ENCODE data around the gene RGR. TPM values are rescaled to one million over a fixed set of nuclear protein-coding genes. Genes with fewer than 3 reads are reported as not detected.

RGR gene, protein sequence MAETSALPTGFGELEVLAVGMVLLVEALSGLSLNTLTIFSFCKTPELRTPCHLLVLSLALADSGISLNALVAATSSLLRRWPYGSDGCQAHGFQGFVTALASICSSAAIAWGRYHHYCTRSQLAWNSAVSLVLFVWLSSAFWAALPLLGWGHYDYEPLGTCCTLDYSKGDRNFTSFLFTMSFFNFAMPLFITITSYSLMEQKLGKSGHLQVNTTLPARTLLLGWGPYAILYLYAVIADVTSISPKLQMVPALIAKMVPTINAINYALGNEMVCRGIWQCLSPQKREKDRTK
- total RNA-seq: not detected in 2 replicates

DNA sequence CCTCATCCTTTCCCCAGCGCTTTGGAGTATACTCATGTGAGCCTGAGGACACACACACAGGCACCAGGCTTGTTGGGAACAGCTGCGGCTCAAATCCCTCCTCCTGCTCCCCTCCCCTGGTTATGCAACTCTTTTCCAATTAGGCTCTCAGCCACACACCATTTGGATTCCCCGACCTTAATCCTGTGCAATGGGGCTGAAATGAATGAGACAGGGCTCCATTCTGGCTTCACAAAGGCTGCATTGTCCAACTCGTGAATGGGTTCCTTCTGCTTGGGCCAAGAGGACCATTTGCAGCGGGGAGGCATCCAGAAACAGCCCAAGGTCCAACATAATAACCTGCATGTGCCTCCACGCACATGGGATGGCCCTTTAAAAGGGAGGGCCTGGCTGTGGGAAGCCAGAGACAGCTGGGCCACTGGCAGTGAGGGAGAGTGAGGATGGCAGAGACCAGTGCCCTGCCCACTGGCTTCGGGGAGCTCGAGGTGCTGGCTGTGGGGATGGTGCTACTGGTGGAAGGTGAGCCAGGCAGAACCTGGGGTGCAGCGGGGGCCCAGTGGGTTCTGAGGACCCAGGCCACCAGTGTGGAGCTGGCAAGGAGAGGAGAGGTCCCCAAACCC lies at the start of gene RGR:
TSS of gene RGR (plus strand) at position 403 of the 620 bp plus-strand sequence. CDS start at position 441, 38 bp downstream.
- no peak for DNase-seq (ENCODE audit: low read depth in 2 of 2)

DNA sequence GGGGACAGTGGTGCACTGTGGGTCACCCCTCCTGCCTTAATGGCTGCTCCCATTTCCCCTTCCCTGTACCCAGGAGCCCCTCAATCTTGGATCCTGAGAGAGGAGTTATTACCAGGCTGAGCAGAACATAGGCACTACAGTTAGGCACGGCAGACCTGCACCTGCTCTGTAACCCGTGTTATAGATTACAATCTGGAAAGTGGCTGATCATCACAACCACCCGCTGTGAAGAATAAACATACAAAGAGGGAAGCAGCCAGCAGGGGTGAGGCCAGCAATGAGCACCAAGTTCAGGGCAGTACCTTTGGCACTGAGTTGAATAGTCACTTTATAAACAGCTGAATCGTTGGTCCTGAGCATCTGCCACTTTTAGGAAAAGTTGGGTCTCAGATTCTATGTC lies 48.8 kb upstream of the RGR start:
- no peak for DNase-seq (ENCODE audit: low read depth in 2 of 2)

DNA sequence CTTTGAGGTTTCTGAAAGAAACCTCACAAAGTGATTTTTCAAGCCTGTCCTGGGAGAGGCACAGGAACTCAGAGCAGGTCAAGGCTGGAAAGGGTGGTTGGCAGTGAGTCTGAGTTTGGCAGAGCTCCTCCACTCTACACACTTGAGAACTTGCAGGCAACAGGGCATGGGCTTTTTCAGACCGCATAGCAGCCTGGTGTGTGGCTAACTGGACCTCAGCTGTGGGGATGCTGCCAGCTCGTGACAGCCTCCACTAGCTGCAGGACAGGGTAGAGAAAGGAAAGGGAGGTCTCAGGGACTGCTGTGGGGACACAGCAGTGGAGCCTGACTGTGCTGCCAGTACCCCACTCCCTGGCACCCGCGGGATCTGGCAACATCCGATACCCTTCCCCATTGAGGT lies 47.9 kb upstream of the RGR start:
- DNase-seq (ENCODE audit: low read depth in 2 of 2): no peak

DNA sequence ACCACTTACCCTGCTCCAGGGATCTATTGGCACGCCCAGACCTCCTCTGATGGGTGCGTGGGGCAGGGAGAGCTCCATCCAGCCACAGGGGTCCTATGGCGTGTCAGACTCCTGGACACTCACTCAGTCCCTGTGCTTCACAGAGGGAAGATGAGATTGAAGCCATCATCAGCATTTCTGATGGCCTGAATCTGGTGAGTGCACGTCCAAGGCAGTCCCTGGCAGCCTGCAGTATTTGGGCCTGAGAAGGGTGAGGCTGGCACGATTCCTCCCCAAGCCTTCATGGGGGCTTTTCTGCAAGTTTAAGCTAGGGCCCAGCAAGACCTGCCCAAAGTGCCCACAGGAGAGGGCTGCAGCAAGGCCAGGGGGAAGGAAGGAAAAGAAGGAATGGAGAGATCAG lies 47.2 kb upstream of the RGR start:
- DNase-seq (ENCODE audit: low read depth in 2 of 2): no peak

DNA sequence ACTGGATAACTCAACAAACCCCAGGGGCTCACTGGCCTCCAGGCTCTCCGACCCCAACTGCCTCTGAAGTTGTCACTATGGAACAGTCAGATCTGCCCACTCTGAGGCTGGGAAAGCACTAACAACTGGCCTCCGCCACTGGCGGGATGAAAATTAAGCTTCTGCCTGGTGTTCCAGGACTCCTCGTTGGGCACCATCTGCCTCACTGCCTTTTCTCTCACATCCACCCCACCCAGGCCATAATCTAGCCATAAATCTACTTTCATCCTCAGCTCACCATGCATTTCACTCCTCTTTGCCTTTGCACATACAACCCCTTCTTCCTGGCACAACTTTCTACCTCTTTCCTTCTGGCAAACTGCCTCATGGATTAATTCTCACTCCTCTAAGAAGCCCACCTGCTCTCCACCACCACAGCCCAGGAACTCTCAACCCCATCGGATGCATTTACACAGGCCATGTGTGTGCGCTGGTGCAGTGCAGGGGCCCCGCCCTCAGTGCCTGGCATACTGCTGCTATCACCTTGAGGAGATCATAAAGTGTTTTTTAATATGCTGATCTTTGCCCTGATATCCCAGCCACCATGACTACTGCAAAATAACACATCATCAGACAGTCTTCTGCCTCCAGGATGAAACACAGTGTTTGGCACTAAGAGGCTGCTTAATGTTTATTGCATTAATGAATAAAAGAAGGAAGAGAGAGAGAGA lies 46.5 kb upstream of the RGR start:
- no peak for DNase-seq (ENCODE audit: low read depth in 2 of 2)

DNA sequence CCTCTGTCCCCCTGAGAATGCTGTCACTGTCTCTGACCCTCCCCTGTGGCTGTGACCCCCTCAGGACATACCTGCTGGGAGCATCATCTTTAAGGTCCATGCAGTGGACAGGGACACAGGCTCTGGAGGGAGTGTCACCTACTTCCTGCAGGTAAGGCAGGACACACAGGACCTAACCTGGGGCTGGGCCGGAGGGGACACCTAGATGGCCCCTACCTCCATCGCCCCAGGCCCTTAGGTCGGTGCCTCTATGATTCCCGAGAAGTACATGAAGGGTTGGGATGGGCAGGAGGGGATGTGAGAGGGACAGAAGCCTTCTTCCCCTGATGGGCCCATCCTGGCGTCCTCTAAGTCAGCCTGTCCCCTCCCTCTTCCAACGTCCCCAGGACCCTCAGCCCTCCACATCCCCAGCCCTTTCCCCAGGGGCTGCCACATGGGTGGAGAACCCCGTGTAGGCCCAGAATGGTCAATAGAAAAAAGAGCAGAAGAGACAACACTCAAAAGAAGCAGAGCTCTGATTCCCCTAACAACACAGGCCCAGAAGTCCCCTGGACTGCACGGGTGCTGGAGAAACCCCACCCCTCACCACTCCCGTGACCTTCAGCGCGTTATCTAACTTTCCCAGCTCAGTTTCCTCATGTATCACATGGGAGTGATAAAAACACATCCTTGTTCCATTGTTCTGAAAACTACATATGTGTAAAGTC lies 44.2 kb upstream of the RGR start:
- DNase-seq (ENCODE audit: low read depth in 2 of 2): no peak

DNA sequence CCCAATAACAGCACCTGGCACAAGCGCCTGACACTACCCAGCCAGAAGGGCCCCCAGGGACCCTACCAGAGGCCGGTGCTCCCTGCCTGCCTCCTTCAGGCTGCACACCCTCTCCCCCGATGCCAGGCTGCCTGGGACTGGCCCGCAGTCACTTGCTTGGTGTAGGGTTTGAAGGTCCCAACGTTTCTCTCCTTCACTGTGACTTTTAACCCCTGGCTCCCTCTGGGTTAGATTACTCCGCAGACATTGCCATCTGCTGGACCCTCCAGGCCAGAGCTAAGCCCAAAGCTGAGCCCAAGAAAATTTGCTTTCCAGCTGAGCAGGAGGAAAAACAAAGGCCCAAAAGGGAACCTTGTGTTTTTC lies 43.6 kb upstream of the RGR start:
- DNase-seq (ENCODE audit: low read depth in 2 of 2): no peak

DNA sequence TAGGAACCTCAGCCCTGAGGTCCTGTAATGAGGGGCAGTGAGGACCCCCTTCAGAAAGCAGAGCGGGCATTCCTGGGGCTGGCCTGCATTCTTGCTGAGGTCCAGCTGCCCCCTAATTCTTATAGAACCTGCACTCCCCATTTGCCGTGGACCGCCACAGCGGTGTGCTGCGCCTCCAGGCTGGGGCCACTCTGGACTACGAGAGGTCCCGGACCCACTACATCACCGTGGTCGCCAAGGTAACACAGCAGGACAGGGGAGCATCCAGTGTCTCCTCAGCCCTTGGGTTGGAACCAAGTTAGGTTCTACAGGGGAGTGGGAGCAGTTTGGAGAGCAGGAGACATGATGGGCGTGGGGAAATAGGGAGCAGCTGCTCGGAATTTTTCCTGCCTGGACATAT lies 43.2 kb upstream of the RGR start:
- DNase-seq (ENCODE audit: low read depth in 2 of 2): no peak

DNA sequence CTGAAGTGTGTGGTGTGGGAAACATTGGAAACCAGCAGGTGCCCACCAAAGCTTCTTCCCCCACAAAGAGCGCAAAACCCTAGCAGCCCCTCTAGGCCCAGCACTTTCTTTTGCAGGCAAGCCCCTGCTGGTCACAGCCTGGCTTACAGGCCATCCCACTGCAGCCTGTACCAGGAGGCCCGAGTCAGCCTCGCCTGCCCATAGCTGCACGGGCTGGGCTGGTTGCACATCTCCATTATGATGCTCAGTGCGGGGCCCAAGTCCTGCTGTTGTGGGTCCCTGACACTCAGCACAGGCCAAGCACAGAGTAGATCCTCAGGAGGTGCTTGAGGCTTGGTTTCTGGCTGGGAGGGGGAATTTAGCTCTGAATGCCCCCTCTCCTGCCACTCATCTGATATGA lies 42.5 kb upstream of the RGR start:
- DNase-seq (ENCODE audit: low read depth in 2 of 2): no peak

DNA sequence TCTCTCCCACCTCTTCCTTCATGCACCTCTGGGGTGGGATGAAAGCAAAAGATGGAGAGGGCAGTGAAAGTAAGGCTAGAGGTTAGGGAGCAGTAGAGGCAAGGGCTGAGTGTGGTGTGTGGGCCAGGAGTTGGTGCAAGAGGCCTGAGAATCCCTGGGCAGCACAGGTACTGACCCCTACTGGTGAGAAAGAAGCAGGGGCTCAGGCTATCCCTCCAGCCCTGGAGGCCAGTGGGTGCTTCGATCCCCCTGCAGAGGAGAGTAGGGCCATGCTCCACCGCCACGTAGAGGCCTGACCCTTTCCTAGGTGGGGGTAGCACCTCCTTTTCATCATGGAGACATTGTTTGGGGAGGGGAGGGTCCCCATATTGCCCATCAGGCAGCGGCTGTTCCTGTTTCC lies 40.7 kb upstream of the RGR start:
- peak in 1 of 2 donors; percentile 6 for DNase-seq (ENCODE audit: low read depth in 2 of 2)

DNA sequence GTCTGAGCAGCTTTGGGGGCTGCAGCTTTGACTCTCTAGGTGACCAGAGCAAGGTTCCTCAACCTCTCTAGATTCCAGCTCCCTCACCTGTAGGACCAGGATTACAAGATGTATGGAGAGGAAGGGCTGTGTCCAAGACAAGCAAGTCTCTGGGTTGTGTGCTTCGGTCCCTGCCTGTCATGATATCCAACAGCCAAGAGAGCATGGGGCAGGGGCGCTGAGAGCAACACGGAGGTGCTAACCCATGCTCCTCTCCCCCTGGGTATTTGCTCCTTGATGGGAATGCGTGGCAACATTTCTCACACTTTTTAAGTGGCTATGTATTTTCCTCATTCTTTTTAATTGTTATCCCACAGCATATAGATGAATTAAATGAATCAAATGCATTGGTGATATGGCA lies 40.2 kb upstream of the RGR start:
- no peak for DNase-seq (ENCODE audit: low read depth in 2 of 2)

DNA sequence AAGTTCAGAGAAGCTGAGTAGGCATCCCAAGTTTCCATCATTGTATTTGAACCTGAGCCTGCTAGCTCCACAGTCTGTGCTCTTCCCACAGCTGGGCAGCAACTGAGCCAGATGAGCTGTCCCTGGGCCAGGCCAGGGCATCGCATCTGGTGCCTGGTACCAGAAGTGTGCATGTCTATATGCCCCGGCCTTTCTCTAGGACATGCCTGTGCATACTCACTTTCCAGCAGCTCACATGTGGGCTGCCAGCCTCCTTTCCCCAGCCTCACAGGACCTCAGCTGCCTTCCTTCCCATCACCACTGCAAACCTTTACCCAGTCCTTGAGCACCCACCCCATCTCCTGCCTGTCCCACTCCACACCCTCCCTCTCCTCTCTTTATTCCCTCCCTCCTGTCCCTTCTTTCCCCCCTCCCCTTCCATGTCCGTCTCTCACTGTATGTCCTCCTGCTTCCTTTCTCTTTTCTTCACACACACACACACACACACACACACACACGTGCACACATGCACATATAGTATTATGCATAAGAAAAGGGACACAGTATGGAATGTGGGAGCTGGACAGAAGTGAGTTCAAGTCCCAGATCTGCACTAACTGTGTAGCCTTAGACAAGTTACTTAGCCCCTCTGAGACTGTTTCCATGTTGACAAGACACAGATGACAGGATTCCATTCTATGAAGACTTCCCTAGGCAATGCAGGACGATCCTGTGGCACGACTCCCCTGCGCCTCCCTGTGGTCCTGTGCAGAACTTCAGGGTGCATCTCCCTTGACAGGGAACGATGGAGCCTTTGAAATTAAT lies 39.6 kb upstream of the RGR start:
- DNase-seq (ENCODE audit: low read depth in 2 of 2): peak; percentile 5 to 47

DNA sequence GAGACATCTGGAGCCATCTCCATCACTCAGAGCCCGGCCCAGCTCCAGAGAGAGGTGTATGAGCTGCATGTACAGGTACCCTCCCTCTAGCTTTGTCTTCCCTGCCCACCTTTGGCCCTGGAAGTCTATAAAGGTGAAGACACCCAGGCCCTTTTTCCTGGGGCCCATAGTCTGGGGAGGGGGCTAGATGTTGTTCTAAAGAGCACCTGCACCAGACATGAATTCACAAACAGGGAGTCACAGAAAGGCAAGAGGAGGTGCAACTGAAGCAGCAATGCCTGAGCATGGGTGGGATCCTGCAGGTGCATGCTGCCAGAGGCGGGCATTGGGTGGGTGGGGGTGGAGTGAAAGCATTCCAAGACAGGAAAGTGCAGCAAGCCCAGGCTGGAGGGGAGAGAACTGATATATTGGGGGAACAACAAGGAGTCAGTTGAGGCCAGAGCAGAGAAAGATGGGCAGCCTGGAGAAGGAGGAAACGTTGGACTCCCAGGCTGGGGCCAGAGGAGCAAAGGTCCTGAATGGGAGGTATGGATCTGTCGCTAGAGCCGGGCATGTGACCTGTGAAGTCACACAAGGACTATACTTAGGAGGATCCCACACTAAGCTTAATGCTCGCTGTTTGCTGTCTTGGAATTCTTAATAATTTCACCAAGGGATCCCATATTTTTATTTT lies 38.9 kb upstream of the RGR start:
- no peak for DNase-seq (ENCODE audit: low read depth in 2 of 2)

DNA sequence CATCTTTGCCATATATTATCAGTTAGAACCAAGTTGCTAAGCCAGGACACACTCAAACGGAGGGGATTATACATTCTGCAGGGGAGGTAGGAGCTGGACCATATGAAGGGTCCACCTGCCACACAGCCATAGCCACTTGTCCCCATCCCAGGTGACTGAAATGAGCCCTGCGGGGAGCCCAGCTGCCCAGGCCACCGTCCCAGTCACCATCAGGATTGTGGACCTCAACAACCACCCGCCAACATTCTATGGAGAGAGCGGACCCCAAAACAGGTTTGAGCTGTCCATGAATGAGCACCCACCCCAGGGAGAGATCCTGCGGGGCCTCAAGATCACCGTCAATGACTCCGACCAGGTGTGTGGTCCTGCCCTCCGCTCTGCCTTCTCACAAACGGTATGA lies 36.8 kb upstream of the RGR start:
- no peak for DNase-seq (ENCODE audit: low read depth in 2 of 2)

DNA sequence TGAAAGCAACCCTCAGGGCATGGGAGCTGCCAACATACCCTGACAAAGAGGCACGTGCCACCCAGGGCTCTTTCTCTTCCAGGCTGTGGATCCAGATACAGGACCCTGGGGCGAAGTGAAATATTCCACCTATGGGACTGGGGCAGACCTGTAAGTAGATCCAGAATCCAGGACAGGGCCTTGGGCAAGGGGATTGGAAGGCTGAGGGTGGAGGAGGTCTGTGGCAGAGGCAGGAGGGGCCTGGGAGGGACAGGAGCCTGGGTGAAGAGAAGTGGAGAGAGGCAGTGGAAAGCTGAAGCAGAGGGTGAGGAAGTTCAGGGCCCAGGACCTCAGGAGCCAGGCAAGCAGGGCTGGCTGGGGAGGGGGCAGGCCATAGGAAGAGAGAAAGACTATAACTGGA lies 33.3 kb upstream of the RGR start:
- no peak for DNase-seq (ENCODE audit: low read depth in 2 of 2)

DNA sequence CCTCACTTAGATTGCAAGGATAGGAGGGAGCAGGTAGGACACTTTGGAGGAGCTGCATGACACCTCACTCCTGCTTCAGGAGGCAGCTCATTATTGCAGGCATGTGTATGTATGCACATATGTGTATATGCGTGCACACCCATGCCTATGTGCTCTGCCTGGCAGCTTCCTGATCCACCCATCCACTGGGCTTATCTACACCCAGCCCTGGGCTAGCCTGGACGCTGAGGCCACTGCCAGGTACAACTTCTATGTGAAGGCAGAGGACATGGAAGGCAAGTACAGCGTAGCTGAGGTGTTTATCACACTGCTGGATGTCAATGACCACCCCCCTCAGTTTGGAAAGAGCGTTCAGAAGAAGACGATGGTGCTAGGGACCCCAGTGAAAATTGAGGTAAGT lies 32.8 kb upstream of the RGR start:
- DNase-seq (ENCODE audit: low read depth in 2 of 2): no peak

DNA sequence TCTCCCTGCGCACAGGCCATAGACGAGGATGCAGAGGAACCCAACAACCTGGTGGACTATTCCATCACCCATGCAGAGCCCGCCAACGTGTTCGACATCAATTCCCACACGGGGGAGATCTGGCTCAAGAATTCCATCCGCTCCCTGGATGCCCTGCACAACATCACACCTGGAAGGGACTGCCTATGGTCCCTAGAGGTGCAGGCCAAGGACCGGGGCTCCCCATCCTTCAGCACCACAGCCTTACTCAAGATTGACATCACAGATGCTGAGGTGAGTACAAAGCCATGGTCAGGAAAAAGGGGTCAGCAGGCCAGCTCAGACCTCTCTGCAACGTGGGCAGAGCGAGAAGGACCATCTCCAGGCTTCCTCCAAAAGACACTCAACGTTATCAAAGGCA lies 31.8 kb upstream of the RGR start:
- no peak for DNase-seq (ENCODE audit: low read depth in 2 of 2)

DNA sequence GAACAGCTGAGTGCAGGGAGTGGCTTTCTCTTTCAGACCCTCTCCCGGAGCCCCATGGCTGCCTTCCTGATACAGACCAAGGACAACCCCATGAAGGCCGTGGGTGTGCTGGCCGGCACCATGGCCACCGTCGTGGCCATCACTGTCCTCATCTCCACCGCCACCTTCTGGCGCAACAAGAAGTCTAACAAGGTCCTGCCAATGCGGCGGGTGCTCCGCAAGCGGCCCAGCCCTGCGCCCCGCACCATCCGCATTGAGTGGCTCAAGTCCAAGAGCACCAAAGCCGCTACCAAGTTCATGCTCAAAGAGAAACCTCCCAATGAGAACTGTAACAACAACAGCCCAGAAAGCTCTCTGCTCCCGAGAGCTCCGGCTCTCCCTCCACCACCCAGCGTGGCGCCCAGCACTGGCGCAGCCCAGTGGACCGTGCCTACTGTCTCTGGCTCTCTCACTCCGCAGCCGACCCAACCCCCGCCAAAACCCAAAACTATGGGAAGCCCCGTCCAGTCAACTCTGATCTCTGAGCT lies 30.7 kb upstream of the RGR start:
- no peak for DNase-seq (ENCODE audit: low read depth in 2 of 2)

DNA sequence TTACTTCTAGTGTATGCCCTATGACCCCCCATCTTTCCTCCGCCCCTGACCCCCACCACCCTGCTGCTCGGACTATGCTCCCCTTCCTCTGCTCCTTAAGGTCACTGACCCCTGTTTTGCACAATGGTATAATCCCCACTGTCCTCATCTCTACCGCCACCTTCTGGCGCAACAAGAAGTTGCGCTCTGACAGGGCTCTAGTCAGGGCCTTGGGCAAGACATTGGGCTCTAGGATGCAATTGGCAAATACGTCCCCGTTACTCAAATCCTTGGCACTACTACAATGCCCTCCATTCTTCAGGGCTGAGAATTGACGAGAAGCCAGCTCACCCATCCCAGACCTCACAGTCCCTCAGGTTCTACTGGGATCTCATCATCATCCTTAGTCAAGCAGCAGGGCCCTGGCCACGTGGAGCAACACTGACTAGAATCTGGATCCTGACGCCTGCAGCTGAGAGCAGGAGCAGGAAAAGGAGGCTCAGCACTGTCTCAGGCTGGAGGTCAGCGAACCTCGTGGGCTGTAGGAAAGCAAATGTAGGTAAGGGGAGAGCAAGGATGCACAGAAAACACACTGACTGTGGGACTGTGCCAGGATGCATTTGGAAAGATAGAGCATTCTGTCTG lies 30.1 kb upstream of the RGR start:
- peak in 1 of 2 donors; percentile 3 for DNase-seq (ENCODE audit: low read depth in 2 of 2)

DNA sequence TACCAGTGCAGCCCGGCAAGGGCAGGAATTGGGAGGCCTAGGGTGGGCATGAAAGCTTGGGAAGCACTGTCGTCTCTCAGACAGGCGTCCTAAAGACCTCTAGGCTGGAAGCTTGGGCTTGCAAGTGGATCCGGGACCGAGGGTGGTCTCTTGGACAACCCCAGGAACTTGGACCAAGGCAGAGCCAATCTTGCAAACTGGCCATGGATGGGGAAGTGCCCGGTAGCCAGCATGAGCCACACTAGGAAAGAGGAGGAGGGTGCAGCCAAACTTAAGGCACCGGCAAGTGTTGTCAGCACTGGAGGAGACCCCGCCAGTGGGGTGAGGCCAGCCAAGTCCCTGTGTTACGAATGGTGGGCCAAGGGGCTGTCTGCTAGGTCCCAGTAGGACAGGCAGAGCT lies 28.0 kb upstream of the RGR start:
- no peak for DNase-seq (ENCODE audit: low read depth in 2 of 2)

All from dermis microvascular lymphatic vessel endothelial cell (primary cell).